HUES6 (cell line): ENCODE data around the gene GLT8D2.

Experiments used
- H3K27ac ChIP-seq: 2 replicates; pipeline ENCODE4 v1.7.0; 2013; ENCODE audit warnings: low read depth, mild to moderate bottlenecking, low read length, inconsistent platforms
- H3K27me3 ChIP-seq: 2 replicates; pipeline ENCODE4 v1.6.1; 2013; ENCODE audit warnings: low read length; ENCODE audit not compliant: control insufficient read depth, insufficient read depth
- H3K36me3 ChIP-seq: 2 replicates; pipeline ENCODE4 v1.6.1; 2013; ENCODE audit warnings: low read length; ENCODE audit not compliant: control insufficient read depth, insufficient read depth
- H3K4me1 ChIP-seq: 2 replicates; pipeline ENCODE4 v1.6.1; 2013; ENCODE audit warnings: low read length; ENCODE audit not compliant: control insufficient read depth, insufficient read depth
- H3K4me3 ChIP-seq: 2 replicates; pipeline ENCODE4 v1.5.1; 2013; ENCODE audit warnings: low read depth, low read length
- H3K9ac ChIP-seq: one replicate; pipeline ENCODE4 v1.6.1; 2013; ENCODE audit warnings: mild to moderate bottlenecking, low read length
- H3K9me3 ChIP-seq: 2 replicates; pipeline ENCODE4 v1.6.1; 2013; ENCODE audit warnings: low read depth, low read length; ENCODE audit not compliant: control insufficient read depth, insufficient read depth

The GLT8D2 gene

GRCh38 chr12:104049903-104050356 is at the start of gene GLT8D2:
Gene GLT8D2, minus strand, starts transcription at chr12:104050187. Its CDS starts 30,539 bp downstream, at chr12:104019648.
- no peak within 1 kb of the TSS for H3K27ac ChIP-seq
- H3K4me3 ChIP-seq: peak within 1 kb of the TSS; percentile 70
- peaks cover 22% of the 10 kb centered on the region for H3K27me3 ChIP-seq
- peak within 1 kb of the TSS; percentile 9 for H3K9ac ChIP-seq
- H3K4me1 ChIP-seq: peaks cover 9% of the 10 kb centered on the region
- no peaks in the 10 kb centered on the region for H3K9me3 ChIP-seq
- H3K36me3 ChIP-seq: no peaks in the 10 kb centered on the region

- H3K4me3 ChIP-seq: no peak overlapping the region
- no peaks in the 10 kb centered on the region for H3K4me1 ChIP-seq
- peaks cover 2% of the 10 kb centered on the region; the same call in 1 of the 2 replicates for H3K36me3 ChIP-seq
- H3K9me3 ChIP-seq: no peaks in the 10 kb centered on the region
- H3K27me3 ChIP-seq: no peaks in the 10 kb centered on the region
- no peak overlapping the region for H3K9ac ChIP-seq
- H3K27ac ChIP-seq: no peak overlapping the region
Observed at GRCh38 chr12:104097954-104098353, 48.0 kb upstream of the GLT8D2 start.

GRCh38 chr12:104095289-104095688 is 45.3 kb upstream of the GLT8D2 start:
- peaks cover 2% of the 10 kb centered on the region; the same call in 1 of the 2 replicates for H3K36me3 ChIP-seq
- H3K4me3 ChIP-seq: no peak overlapping the region
- no peak overlapping the region for H3K27ac ChIP-seq
- H3K4me1 ChIP-seq: peaks cover 8% of the 10 kb centered on the region
- H3K9me3 ChIP-seq: no peaks in the 10 kb centered on the region
- no peaks in the 10 kb centered on the region for H3K27me3 ChIP-seq
- no peak overlapping the region for H3K9ac ChIP-seq

- Histone ChIP-seq H3K36me3 (peaks cover 2% of the 10 kb centered on the region; the same call in 1 of the 2 replicates), H3K4me3 (no peak overlapping the region)
Observed at GRCh38 chr12:104094284-104094683, 44.3 kb upstream of the GLT8D2 start.

GRCh38 chr12:104091136-104091535 is 41.1 kb upstream of the GLT8D2 start:
- Histone ChIP-seq H3K27me3 (no peaks in the 10 kb centered on the region), H3K4me1 (peaks cover 8% of the 10 kb centered on the region), H3K9me3 (no peaks in the 10 kb centered on the region), H3K36me3 (no peaks in the 10 kb centered on the region), H3K4me3 (no peak overlapping the region), H3K27ac (no peak overlapping the region), H3K9ac (no peak overlapping the region)

More at GRCh38 chr12:104094284-104094683, 44.3 kb upstream of the GLT8D2 start:
- peaks cover 8% of the 10 kb centered on the region for H3K4me1 ChIP-seq
- no peak overlapping the region for H3K27ac ChIP-seq
- H3K27me3 ChIP-seq: no peaks in the 10 kb centered on the region
- no peaks in the 10 kb centered on the region for H3K9me3 ChIP-seq
- no peak overlapping the region for H3K9ac ChIP-seq

GRCh38 chr12:104090685-104091084 is 40.7 kb upstream of the GLT8D2 start:
- Histone ChIP-seq H3K27me3 (no peaks in the 10 kb centered on the region), H3K9me3 (no peaks in the 10 kb centered on the region), H3K27ac (no peak overlapping the region), H3K4me3 (no peak overlapping the region), H3K36me3 (no peaks in the 10 kb centered on the region), H3K4me1 (peaks cover 8% of the 10 kb centered on the region), H3K9ac (no peak overlapping the region)

- Histone ChIP-seq H3K36me3 (no peaks in the 10 kb centered on the region), H3K27me3 (no peaks in the 10 kb centered on the region), H3K9me3 (no peaks in the 10 kb centered on the region), H3K4me3 (no peak overlapping the region), H3K9ac (no peak overlapping the region), H3K27ac (no peak overlapping the region), H3K4me1 (no peaks in the 10 kb centered on the region)
Observed at GRCh38 chr12:104083769-104084475, 33.9 kb upstream of the GLT8D2 start.

GRCh38 chr12:104080764-104081163 is 30.8 kb upstream of the GLT8D2 start:
- Histone ChIP-seq H3K36me3 (no peaks in the 10 kb centered on the region), H3K27ac (no peak overlapping the region), H3K9ac (no peak overlapping the region), H3K4me3 (no peak overlapping the region), H3K27me3 (no peaks in the 10 kb centered on the region), H3K4me1 (no peaks in the 10 kb centered on the region), H3K9me3 (no peaks in the 10 kb centered on the region)

- no peaks in the 10 kb centered on the region for H3K9me3 ChIP-seq
- H3K36me3 ChIP-seq: no peaks in the 10 kb centered on the region
- no peaks in the 10 kb centered on the region for H3K4me1 ChIP-seq
- H3K4me3 ChIP-seq: no peak overlapping the region
- H3K9ac ChIP-seq: no peak overlapping the region
- H3K27ac ChIP-seq: no peak overlapping the region
- H3K27me3 ChIP-seq: no peaks in the 10 kb centered on the region
Observed at GRCh38 chr12:104079024-104079423, 29.0 kb upstream of the GLT8D2 start.

GRCh38 chr12:104073699-104074098 is 23.7 kb upstream of the GLT8D2 start:
- H3K4me3 ChIP-seq: no peak overlapping the region
- no peak overlapping the region for H3K27ac ChIP-seq
- H3K9ac ChIP-seq: no peak overlapping the region
- no peaks in the 10 kb centered on the region for H3K9me3 ChIP-seq
- H3K36me3 ChIP-seq: no peaks in the 10 kb centered on the region
- H3K4me1 ChIP-seq: no peaks in the 10 kb centered on the region
- no peaks in the 10 kb centered on the region for H3K27me3 ChIP-seq

GRCh38 chr12:104072099-104072498 is 22.1 kb upstream of the GLT8D2 start:
- no peak overlapping the region for H3K9ac ChIP-seq

More at GRCh38 chr12:104072099-104072498, 22.1 kb upstream of the GLT8D2 start:
- H3K27me3 ChIP-seq: no peaks in the 10 kb centered on the region
- no peaks in the 10 kb centered on the region for H3K4me1 ChIP-seq
- no peak overlapping the region for H3K4me3 ChIP-seq
- no peaks in the 10 kb centered on the region for H3K9me3 ChIP-seq
- H3K27ac ChIP-seq: no peak overlapping the region
- H3K36me3 ChIP-seq: no peaks in the 10 kb centered on the region
